Endothelial cell of umbilical vein (primary cell): Measurements from ENCODE around the gene RPAP3. TPM values are rescaled to one million over a fixed set of nuclear protein-coding genes. Genes with fewer than 3 reads are reported as not detected.

Source experiments
- BruUV-seq: library from RNA; stranded (reverse); fragments of 400-500 nt; replicated peaks from 2 replicates; lab custom pipeline; 2021; lab: Mats Ljungman, UMichigan
- CTCF ChIA-PET: fragments of 300-600, 350-600 bp; sonication (Branson Sonifier 250); formaldehyde crosslinking; loops from one replicate; lab custom pipeline; 2021; ENCODE audit warnings: antibody characterized with exemption, inconsistent platforms; lab: Charles Lee
- POLR2A ChIA-PET: fragments of 300-600, 350-600 bp; sonication (Branson Sonifier 250); formaldehyde crosslinking; loops from one replicate; lab custom pipeline; 2021; ENCODE audit warnings: antibody characterized with exemption, inconsistent platforms; lab: Charles Lee
- DNase-seq: peaks from one replicate; pipeline ENCODE4 v3.0.0-alpha.2; 2011; ENCODE audit warnings: low read depth, low spot score
- FAIRE-seq: peaks from 2 replicates; lab custom pipeline; 2011; peaks lifted over from hg19 to GRCh38; lab: Jason Lieb, UNC
- H2AFZ ChIP-seq: 2 replicates; pipeline ENCODE4 v1.6.0; 2012; ENCODE audit warnings: low read depth, low read length, control low read depth, inconsistent platforms
- H3K27ac ChIP-seq: 2 replicates; pipeline ENCODE4 v1.5.1; 2011; ENCODE audit warnings: low read depth, mild to moderate bottlenecking, control low read depth, low read length, moderate library complexity; ENCODE audit not compliant: insufficient read depth
- H3K27me3 ChIP-seq, 2 experiments: 2 replicates each; pipeline versions ENCODE4 v1.6.0 to v1.6.1; 2011; ENCODE audit warnings: low read length in 2 of 2, mixed read lengths in 1 of 2; ENCODE audit not compliant: control insufficient read depth in 2 of 2, insufficient read depth in 2 of 2
- H3K36me3 ChIP-seq, 2 experiments: 2 replicates in 1 of 2; 3 replicates in 1 of 2; pipeline ENCODE4 v1.5.1; 2011; ENCODE audit warnings: low read length in 2 of 2, mild to moderate bottlenecking in 1 of 2, moderate library complexity in 1 of 2; ENCODE audit not compliant: control insufficient read depth in 2 of 2, insufficient read depth in 2 of 2; ENCODE audit errors: extremely low read depth in 1 of 2
- H3K4me1 ChIP-seq: 3 replicates; pipeline ENCODE4 v1.5.1; 2011; ENCODE audit warnings: mild to moderate bottlenecking, low read length; ENCODE audit not compliant: control insufficient read depth, insufficient read depth; ENCODE audit errors: extremely low read depth
- H3K4me2 ChIP-seq: 2 replicates; pipeline ENCODE4 v1.6.1; 2011; ENCODE audit warnings: low read length, control low read depth, mixed read lengths; ENCODE audit not compliant: insufficient read depth
- H3K4me3 ChIP-seq, 3 experiments: fragments of 200-600 bp in 1 of 3; sonication (generic), shearing (Covaris generic) in 1 of 3; replicated peaks in 1 of 3; 2 replicates each; pipeline ENCODE4 v1.5.1; 2011 to 2016; ENCODE audit warnings: control low read depth in 3 of 3, low read length in 3 of 3, mild to moderate bottlenecking in 2 of 3, inconsistent platforms in 1 of 3, low read depth in 1 of 3, moderate library complexity in 1 of 3; ENCODE audit not compliant: insufficient read depth in 1 of 3
- H3K79me2 ChIP-seq: 2 replicates; pipeline ENCODE4 v1.6.0; 2012; ENCODE audit warnings: low read length, inconsistent platforms; ENCODE audit not compliant: control insufficient read depth, insufficient read depth
- H3K9ac ChIP-seq: replicated peaks from 2 replicates; pipeline ENCODE3; 2011; ENCODE audit warnings: low read length, control low read depth; ENCODE audit not compliant: insufficient read depth; ENCODE audit errors: extremely low read depth
- H3K9me1 ChIP-seq: replicated peaks from 3 replicates; pipeline ENCODE4 v1.6.0; 2011; ENCODE audit warnings: mild to moderate bottlenecking, low read length; ENCODE audit not compliant: control insufficient read depth, insufficient read depth; ENCODE audit errors: extremely low read depth
- H3K9me3 ChIP-seq: replicated peaks from 2 replicates; pipeline ENCODE4 v1.5.1; 2012; ENCODE audit warnings: low read length, inconsistent platforms; ENCODE audit not compliant: control insufficient read depth, insufficient read depth
- H4K20me1 ChIP-seq: replicated peaks from 2 replicates; pipeline ENCODE3; 2011; ENCODE audit warnings: mild to moderate bottlenecking, low read length; ENCODE audit not compliant: control insufficient read depth, insufficient read depth; ENCODE audit errors: extremely low read depth
- EZH2 ChIP-seq: IDR thresholded peaks from 2 replicates; pipeline ENCODE4 v1.6.1; 2012; ENCODE audit warnings: borderline replicate concordance, low read depth, mild to moderate bottlenecking, moderate library complexity, low read length, inconsistent platforms; ENCODE audit not compliant: severe bottlenecking
- FOS ChIP-seq: IDR thresholded peaks from 2 replicates; pipeline ENCODE4 v1.6.1; 2011; ENCODE audit warnings: mild to moderate bottlenecking, low read length, moderate library complexity, borderline replicate concordance; ENCODE audit not compliant: insufficient read depth
- GATA2 ChIP-seq: IDR thresholded peaks from 2 replicates; pipeline ENCODE4 v1.7.0; 2011; ENCODE audit warnings: low read depth, mild to moderate bottlenecking, moderate library complexity, mixed read lengths, low read length; ENCODE audit not compliant: insufficient read length, insufficient read depth
- JUN ChIP-seq: IDR thresholded peaks from 2 replicates; pipeline ENCODE4 v1.6.1; 2011; ENCODE audit warnings: borderline replicate concordance, low read depth; ENCODE audit not compliant: insufficient read length, insufficient read depth
- MYC ChIP-seq: IDR thresholded peaks from one replicate; pipeline ENCODE4 v1.6.1; 2011; ENCODE audit warnings: mild to moderate bottlenecking, low read depth, low read length
- POLR2A ChIP-seq: IDR thresholded peaks from 2 replicates; pipeline ENCODE4 v1.6.1; 2012; ENCODE audit warnings: low read depth, mild to moderate bottlenecking, control low read depth, low read length
- POLR2AphosphoS5 ChIP-seq: IDR thresholded peaks from 2 replicates; pipeline ENCODE4 v1.6.1; 2012; ENCODE audit warnings: low read depth, mild to moderate bottlenecking, control low read depth, low read length, moderate library complexity; ENCODE audit not compliant: insufficient read depth
- dilution Hi-C: fragments of 300-500 bp; cut with MboI; formaldehyde crosslinking; loops from one replicate; pipeline ENCODE4 v1.15.0; 2019; ENCODE audit warnings: low sequenced_read_pairs; ENCODE audit not compliant: extremely low pct_ligation_motif_present
- intact Hi-C: fragments of 100-400 bp; cut with micrococcal nuclease; formaldehyde crosslinking; loops from one replicate; pipeline ENCODE4 v1.10.0; 2022
- polyA plus RNA-seq, 4 experiments: library from polyadenylated mRNA; depleted of rRNA in 3 of 4; stranded (reverse) in 3 of 4; unstranded in 1 of 4; fragments of >200 nt; gene quantifications; 2 replicates each; pipeline versions ENCODE4 v1.2.1 to v1.2.3, GENCODE V29; 2011 to 2012; ENCODE audit warnings: missing spikeins in 1 of 4
- total RNA-seq: library from RNA; stranded (reverse); gene quantifications from 2 replicates; pipeline ENCODE4 v1.2.3, GENCODE V29; 2021
- TF ChIP-seq, protein P1 (sequence below): IDR thresholded peaks from 2 replicates; pipeline ENCODE4 v1.6.1; 2011; ENCODE audit not compliant: insufficient read depth, insufficient read length
- TF ChIP-seq, protein P2 (sequence below), 2 donors: IDR thresholded peaks; 1 replicate in 1 of 2; 2 replicates in 1 of 2; pipeline ENCODE4 v1.5.1; 2011; ENCODE audit warnings: low read length in 2 of 2, mild to moderate bottlenecking in 2 of 2, moderate library complexity in 2 of 2, control low read depth in 1 of 2, inconsistent platforms in 1 of 2, low read depth in 1 of 2; ENCODE audit not compliant: insufficient read depth in 1 of 2; ENCODE audit errors: extremely low read depth in 1 of 2

RPAP3 gene
- total and polyA plus RNA-seq, 2 donors (not counting 3 experiments of a cell fraction or from before 2014, with no cell fraction given): 3.9 to 29.8 TPM

DNA sequence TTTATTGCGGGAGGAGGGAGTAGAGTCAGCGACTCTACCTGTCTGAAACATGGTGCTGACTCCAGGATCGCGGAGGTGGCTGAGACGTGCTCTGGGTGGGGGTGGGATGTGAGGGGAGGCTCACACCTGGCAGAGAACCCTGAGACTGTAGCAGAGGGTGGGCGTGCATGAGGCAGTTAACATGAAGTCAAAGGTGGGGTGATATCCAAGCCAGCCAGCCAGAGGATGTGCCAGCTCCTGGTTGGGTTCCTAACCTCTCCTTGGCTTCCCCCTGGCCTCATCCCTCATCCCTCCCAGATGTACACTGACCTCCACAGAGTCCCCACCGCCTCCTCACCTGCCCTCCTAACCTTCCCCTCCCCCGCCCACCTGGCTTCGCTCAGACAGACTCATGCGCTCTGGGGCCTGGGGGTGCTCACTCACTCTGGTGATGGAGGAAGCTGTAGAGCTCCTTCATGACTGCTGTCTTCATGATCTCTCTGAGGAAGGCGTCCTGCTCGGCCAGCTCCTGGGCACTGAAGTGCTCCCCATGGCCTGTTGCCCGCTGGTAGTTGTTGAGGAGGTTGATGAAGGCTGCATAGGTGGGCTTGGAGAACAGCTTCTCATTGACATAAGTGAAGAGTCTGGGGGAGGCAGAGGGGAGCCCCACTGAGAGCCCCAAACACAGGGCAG lies 10.2 kb upstream of the RPAP3 start:
- Histone ChIP-seq H3K4me2 (no peak overlapping the region), H2AFZ (no peak overlapping the region)

More for the DNA sequence above, 10.2 kb upstream of the RPAP3 start:
- H3K36me3 ChIP-seq: no peaks in the 10 kb centered on the region
- CTCF ChIA-PET: interaction anchor here (0.7 to 11.5 kb wide), 15 partner anchors 8 to 233 kb away, joined by 3 to 172 read pairs (median 6); partner anchors contain the start of genes RAPGEF3 and SLC48A1
- no TSS peak for BruUV-seq
- no peak overlapping the region for H3K4me3 ChIP-seq
- no peak overlapping the region for H3K27ac ChIP-seq
- H3K9ac ChIP-seq: no peak overlapping the region
- DNase-seq (no peak), FAIRE-seq (no peak)
- TF ChIP-seq POLR2A (no peak), MYC (no peak), GATA2 (no peak), JUN (no peak), POLR2AphosphoS5 (no peak), EZH2 (no peak), FOS (no peak)
- TF ChIP-seq, protein P1, sequence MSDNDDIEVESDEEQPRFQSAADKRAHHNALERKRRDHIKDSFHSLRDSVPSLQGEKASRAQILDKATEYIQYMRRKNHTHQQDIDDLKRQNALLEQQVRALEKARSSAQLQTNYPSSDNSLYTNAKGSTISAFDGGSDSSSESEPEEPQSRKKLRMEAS: no peak
- TF ChIP-seq, protein P2, sequence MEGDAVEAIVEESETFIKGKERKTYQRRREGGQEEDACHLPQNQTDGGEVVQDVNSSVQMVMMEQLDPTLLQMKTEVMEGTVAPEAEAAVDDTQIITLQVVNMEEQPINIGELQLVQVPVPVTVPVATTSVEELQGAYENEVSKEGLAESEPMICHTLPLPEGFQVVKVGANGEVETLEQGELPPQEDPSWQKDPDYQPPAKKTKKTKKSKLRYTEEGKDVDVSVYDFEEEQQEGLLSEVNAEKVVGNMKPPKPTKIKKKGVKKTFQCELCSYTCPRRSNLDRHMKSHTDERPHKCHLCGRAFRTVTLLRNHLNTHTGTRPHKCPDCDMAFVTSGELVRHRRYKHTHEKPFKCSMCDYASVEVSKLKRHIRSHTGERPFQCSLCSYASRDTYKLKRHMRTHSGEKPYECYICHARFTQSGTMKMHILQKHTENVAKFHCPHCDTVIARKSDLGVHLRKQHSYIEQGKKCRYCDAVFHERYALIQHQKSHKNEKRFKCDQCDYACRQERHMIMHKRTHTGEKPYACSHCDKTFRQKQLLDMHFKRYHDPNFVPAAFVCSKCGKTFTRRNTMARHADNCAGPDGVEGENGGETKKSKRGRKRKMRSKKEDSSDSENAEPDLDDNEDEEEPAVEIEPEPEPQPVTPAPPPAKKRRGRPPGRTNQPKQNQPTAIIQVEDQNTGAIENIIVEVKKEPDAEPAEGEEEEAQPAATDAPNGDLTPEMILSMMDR (IDR thresholded peaks at IDR 0.05; ENCODE audit: extremely low read depth in 1 of 2, insufficient read depth in 1 of 2, low read depth in 1 of 2, low read length in 2 of 2): no peak
- intact Hi-C loops: loop anchor here (1.0 to 10.0 kb wide), 4 partner anchors 51 to 439 kb away; partner anchors contain the start of gene ASB8
- H3K4me1 ChIP-seq: peaks cover 7% of the 10 kb centered on the region
- H3K9me1 ChIP-seq: no peaks in the 10 kb centered on the region
- no peaks in the 10 kb centered on the region for H3K9me3 ChIP-seq
- no peaks in the 10 kb centered on the region for H3K79me2 ChIP-seq
- no peaks in the 10 kb centered on the region for H3K27me3 ChIP-seq
- POLR2A ChIA-PET: no interaction called here
- dilution Hi-C loops: no loop called here
- no peaks in the 10 kb centered on the region for H4K20me1 ChIP-seq
